Lower lobe of right lung (tissue), 2 donors: Measurements from ENCODE around the gene CTBS. TPM values are rescaled to one million over a fixed set of nuclear protein-coding genes. Genes with fewer than 3 reads are reported as not detected.

Source experiments
- ATAC-seq, 2 donors: fragments of 200-7000 bp; cut with Tn5 transposase; one replicate each; pipeline ENCODE4 v1.9.1; 2020 to 2022; ENCODE audit warnings: mild to moderate bottlenecking in 2 of 2, moderate library complexity in 2 of 2
- DNase-seq: peaks from one replicate; pipeline ENCODE4 v3.0.0-alpha.2; 2020
- H3K27ac ChIP-seq: fragments of 200-600 bp; one replicate; pipeline ENCODE4 v1.8.0; 2022
- H3K27me3 ChIP-seq: fragments of 200-600 bp; one replicate; pipeline ENCODE4 v1.8.0; 2022; ENCODE audit warnings: low read depth
- H3K36me3 ChIP-seq: fragments of 200-600 bp; one replicate; pipeline ENCODE4 v1.8.0; 2022; ENCODE audit warnings: mild to moderate bottlenecking
- H3K4me1 ChIP-seq: fragments of 200-600 bp; one replicate; pipeline ENCODE4 v1.8.0; 2022
- H3K4me3 ChIP-seq: fragments of 200-600 bp; one replicate; pipeline ENCODE4 v1.8.0; 2022; ENCODE audit warnings: mild to moderate bottlenecking
- H3K9me3 ChIP-seq: fragments of 200-600 bp; one replicate; pipeline ENCODE4 v1.8.0; 2022
- CTCF ChIP-seq: fragments of 200-600 bp; IDR thresholded peaks from one replicate; pipeline ENCODE4 v1.8.0; 2022; ENCODE audit warnings: antibody characterized with exemption, mild to moderate bottlenecking
- intact Hi-C: fragments of 100-400 bp; cut with DNase I; formaldehyde crosslinking; loops from one replicate; pipeline ENCODE4 v1.11.0; 2022
- total RNA-seq: library from RNA; stranded (reverse); fragmentation: NEBNext Ultra II Directional; extraction: Animal tissue kit (Norgen Biotek cat#: 25700); gene quantifications from one replicate; pipeline ENCODE4 v1.2.1, GENCODE V29; 2021
- donor health status: DM: no; HTN: yes; CAD: no; lungs with severe emphysema.

Gene CTBS
- total RNA-seq, 1 donor from 2014 or later = 27.4 TPM

GRCh38 chr1:84605157-84605556, 30.9 kb upstream of the CTBS start:
- no peaks in the 10 kb centered on the region for H3K27me3 ChIP-seq
- no peak overlapping the region for H3K27ac ChIP-seq
- no peak for TF ChIP-seq CTCF
- H3K36me3 ChIP-seq = no peaks in the 10 kb centered on the region
- intact Hi-C loops = no loop called here
- DNase-seq (no peak), ATAC-seq (no peak)
- H3K4me3 ChIP-seq = no peak overlapping the region
- peaks cover 10% of the 10 kb centered on the region for H3K9me3 ChIP-seq
- H3K4me1 ChIP-seq = no peaks in the 10 kb centered on the region

GRCh38 chr1:84603941-84604830, 29.9 kb upstream of the CTBS start:
- Histone ChIP-seq H3K36me3 (no peaks in the 10 kb centered on the region), H3K4me1 (no peaks in the 10 kb centered on the region), H3K9me3 (peaks cover 10% of the 10 kb centered on the region), H3K27ac (no peak overlapping the region), H3K27me3 (no peaks in the 10 kb centered on the region), H3K4me3 (peak overlapping the region; percentile 21)
- ATAC-seq (peak in 1 of 2 donors; percentile 41), DNase-seq (no peak)
- TF ChIP-seq CTCF = peak; percentile 31
- intact Hi-C loops = no loop called here

- intact Hi-C loops = no loop called here
- no peak for DNase-seq
- Histone ChIP-seq H3K27me3 (no peaks in the 10 kb centered on the region), H3K36me3 (no peaks in the 10 kb centered on the region), H3K9me3 (peaks cover 10% of the 10 kb centered on the region), H3K27ac (no peak overlapping the region), H3K4me1 (no peaks in the 10 kb centered on the region), H3K4me3 (no peak overlapping the region)
- TF ChIP-seq CTCF = no peak
- ATAC-seq = no peak
Observed at GRCh38 chr1:84603223-84603622, 29.0 kb upstream of the CTBS start.

GRCh38 chr1:84600796-84601195, 26.6 kb upstream of the CTBS start:
- Histone ChIP-seq H3K36me3 (no peaks in the 10 kb centered on the region), H3K27me3 (no peaks in the 10 kb centered on the region), H3K4me3 (no peak overlapping the region), H3K4me1 (no peaks in the 10 kb centered on the region), H3K27ac (no peak overlapping the region), H3K9me3 (peaks cover 10% of the 10 kb centered on the region)
- no peak for TF ChIP-seq CTCF
- no peak for ATAC-seq
- intact Hi-C loops = no loop called here
- no peak for DNase-seq

- DNase-seq = no peak
- TF ChIP-seq CTCF = no peak
- Histone ChIP-seq H3K9me3 (no peaks in the 10 kb centered on the region), H3K4me1 (no peaks in the 10 kb centered on the region), H3K27ac (no peak overlapping the region), H3K27me3 (no peaks in the 10 kb centered on the region), H3K4me3 (no peak overlapping the region), H3K36me3 (no peaks in the 10 kb centered on the region)
- intact Hi-C loops = no loop called here
- ATAC-seq = no peak
Observed at GRCh38 chr1:84598846-84599741, 24.9 kb upstream of the CTBS start.
